Inflammatory macrophage (primary cell): ENCODE measurements around the gene ANKRD40.

Experiments used
- DNase-seq, 2 donors: peaks; one replicate each; pipeline ENCODE4 v3.0.0-alpha.2; 2020 to 2022

Gene ANKRD40

GRCh38 chr17:50668025-50668837 is 39.5 kb downstream of the ANKRD40 start:
- DNase-seq = no peak

DNA sequence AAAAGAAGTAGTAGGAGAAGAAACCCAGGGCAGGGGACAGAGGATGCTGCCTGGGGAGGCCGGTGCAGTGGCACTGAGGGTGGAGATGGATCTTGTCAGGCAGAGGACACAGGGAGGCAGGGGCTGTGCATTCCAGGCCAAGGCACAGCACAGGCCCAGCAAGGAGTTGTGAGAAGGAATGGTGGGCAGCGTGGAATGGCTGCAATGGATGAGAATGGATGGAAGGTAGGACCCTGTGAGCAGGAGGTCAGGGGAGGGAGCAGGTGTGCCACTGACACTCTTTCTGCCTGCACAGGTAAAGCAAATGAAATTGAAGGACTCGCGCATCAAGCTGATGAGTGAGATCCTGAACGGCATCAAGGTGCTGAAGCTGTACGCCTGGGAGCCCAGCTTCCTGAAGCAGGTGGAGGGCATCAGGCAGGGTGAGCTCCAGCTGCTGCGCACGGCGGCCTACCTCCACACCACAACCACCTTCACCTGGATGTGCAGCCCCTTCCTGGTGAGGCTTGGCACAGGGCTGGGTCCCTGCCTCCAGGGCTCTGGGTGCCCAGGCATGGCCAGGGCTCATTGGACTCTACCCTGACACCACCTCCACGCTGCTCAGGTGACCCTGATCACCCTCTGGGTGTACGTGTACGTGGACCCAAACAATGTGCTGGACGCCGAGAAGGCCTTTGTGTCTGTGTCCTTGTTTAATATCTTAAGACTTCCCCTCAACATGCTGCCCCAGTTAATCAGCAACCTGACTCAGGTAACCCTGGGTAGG is 40.3 kb downstream of the ANKRD40 start:
- DNase-seq = no peak

- DNase-seq = no peak
Measured at GRCh38 chr17:50666316-50666715, 41.4 kb downstream of the ANKRD40 start.

DNA sequence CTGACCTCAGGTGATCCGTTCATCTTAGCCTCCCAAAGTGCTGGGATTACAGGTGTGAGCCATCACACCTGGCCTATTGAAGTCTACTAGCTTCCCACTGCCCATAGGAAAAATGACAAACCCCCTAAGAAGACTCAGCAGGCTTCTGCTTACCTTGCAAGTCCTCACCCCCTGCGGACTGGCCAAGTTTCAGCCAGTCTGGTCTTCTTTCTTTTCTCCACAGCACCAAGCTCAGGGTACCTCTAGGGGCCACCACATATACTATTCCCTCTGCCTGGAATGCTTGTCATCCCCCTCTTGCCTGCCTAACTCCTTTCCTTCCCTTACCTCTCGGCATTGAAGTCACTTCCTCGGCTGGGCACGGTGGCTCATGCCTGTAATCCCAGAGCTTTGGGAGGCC is 41.9 kb downstream of the ANKRD40 start:
- DNase-seq = no peak

- no peak for DNase-seq
Measured at GRCh38 chr17:50664788-50665458, 42.8 kb downstream of the ANKRD40 start.

DNA sequence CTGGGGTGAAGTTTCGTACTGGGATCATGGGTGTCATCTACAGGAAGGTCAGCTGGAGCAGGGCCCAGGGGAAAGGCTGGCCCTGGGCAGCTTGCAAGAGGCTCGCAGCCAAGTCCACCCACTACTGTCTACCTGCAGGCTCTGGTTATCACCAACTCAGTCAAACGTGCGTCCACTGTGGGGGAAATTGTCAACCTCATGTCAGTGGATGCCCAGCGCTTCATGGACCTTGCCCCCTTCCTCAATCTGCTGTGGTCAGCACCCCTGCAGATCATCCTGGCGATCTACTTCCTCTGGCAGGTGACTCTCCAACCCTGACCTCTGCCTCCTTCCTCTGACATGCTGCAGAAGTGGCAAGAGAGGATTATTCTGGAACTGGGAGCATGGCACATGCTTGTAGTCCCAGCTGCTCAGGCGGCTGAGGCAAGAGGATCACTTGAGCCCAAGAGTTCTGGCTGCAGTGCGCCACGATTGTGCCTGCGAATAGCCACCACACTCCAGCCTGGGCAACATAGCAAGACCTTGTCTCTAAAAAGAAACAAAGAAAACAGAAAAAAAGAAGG is 43.8 kb downstream of the ANKRD40 start:
- no peak for DNase-seq

- DNase-seq = no peak
Measured at GRCh38 chr17:50662632-50663225, 45.0 kb downstream of the ANKRD40 start.

DNA sequence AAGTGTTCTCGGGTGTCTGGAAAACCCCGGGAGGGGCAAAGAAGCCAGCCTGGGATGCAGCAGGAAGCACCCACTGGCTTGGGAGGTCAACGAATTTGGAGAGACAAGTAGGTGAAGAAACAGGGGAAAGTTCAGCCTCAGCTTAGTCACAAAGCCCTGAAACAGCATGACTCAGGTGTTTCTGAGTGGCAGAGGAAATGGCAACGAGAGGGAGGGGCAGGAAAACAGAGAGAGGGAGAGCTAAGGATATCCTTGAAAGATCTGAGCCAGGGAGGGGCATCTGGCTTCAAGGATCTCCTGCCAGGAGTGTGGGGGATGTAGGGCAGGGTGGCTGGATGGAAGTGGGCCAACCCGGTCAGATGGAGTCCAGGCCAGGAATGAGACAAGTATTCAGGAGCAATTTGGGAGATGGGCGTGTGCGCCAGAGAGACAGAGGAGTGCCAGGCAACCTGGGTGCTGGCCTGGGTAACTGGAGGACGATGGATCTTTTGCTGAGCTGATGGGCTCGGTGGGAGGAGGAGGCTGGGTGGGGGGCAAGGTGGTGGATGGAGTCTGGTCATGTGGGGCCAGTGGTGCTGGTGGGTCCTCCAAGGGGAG is 45.8 kb downstream of the ANKRD40 start:
- peak; percentile 36 to 67 for DNase-seq

DNA sequence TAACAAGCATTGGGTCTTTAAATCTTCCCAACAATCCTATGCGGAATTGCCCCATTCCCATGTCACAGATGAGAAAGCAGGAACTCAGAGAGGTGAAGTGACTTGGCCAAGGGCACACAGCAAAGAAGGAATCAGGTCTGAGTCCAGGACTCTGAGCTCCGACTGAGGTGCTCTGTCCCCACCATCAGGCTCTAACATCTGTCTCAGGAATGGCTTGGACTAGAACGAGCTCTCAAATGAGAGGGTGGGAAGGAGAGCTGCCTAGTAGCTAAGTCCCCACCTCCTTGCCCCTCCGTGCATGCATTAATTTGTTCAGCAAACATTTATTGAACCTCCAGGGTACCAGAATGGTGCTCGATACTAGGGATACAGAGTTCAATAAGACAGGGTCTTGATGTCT is 46.4 kb downstream of the ANKRD40 start:
- no peak for DNase-seq

GRCh38 chr17:50660887-50661345 is 46.8 kb downstream of the ANKRD40 start:
- DNase-seq = peak; percentile 13 to 39

GRCh38 chr17:50660042-50660886 is 47.5 kb downstream of the ANKRD40 start:
- peak; percentile 47 to 51 for DNase-seq

GRCh38 chr17:50659179-50659578 is 48.5 kb downstream of the ANKRD40 start:
- no peak for DNase-seq

DNA sequence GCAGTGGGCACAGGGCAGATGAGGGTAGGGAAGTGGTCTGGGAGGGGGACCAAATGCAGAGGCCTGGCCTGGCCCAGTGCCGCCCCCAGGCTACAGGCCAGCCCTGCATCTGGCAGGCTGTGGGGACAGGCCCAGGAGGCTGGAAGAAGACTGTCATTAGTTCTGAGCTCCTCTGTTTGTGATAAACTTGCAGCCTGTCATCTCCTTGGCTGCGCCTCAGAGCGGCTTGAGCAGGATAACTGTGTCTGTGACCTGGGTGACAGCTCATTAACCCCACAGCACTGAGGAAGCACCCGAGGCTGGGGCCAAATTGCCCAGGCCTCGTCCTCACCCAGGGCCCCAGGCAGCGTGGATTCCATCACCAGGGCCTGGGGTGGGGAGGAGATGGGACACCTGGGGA is 49.1 kb downstream of the ANKRD40 start:
- no peak for DNase-seq

GRCh38 chr17:50657627-50658026 is 50.1 kb downstream of the ANKRD40 start:
- no peak for DNase-seq

DNA sequence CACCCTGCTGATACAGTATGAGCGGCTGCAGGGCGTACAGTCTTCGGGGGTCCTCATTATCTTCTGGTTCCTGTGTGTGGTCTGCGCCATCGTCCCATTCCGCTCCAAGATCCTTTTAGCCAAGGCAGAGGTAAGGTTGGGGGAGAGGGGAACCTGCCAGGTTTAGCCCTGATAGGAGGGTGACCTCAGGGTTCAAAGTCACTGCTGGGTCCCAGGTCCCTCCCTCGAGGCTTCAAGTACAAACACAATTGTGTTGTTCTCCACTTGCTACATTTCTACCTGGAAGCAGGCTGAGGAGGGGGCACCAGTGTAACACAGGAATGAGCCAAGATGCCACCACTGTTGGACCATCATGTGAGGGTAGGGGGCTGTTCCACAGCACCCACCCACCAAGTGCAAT is 50.7 kb downstream of the ANKRD40 start:
- DNase-seq = no peak

DNA sequence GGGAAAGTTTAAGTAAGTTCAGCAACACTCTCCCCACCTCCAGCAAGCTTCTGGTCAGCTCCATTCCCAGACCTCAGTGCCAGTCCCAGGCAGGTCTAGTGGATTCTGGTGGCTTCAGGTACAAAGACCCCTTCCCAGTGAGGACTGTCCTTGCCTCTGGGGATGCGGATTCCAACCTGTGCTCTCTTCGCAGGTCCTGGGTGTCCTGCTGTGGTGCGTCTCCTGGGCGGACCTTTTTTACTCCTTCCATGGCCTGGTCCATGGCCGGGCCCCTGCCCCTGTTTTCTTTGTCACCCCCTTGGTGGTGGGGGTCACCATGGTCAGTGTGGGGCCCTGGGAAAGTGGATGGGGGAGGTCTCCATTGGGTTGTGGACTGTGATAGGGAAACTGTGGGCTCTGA is 51.2 kb downstream of the ANKRD40 start:
- no peak for DNase-seq

GRCh38 chr17:50653738-50654137 is 54.0 kb downstream of the ANKRD40 start:
- DNase-seq = no peak

DNA sequence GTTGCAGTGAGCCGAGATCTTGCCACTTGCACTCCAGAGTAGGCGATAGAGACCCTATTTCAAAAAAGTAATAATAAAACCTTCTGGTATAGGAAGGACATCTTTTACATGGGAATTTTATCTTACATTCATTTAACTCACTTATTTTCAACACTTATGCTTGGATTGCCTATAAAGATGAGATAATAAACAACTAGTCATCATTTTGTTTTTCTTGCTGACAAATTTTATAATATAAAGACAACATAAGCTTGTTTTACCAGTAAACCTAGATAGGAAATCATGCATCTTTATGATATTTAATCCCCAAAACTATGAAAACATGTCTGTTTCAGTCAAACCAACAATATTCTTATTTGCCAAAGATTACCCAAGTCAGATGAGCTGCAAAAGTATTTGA is 56.1 kb downstream of the ANKRD40 start:
- DNase-seq = no peak

DNA sequence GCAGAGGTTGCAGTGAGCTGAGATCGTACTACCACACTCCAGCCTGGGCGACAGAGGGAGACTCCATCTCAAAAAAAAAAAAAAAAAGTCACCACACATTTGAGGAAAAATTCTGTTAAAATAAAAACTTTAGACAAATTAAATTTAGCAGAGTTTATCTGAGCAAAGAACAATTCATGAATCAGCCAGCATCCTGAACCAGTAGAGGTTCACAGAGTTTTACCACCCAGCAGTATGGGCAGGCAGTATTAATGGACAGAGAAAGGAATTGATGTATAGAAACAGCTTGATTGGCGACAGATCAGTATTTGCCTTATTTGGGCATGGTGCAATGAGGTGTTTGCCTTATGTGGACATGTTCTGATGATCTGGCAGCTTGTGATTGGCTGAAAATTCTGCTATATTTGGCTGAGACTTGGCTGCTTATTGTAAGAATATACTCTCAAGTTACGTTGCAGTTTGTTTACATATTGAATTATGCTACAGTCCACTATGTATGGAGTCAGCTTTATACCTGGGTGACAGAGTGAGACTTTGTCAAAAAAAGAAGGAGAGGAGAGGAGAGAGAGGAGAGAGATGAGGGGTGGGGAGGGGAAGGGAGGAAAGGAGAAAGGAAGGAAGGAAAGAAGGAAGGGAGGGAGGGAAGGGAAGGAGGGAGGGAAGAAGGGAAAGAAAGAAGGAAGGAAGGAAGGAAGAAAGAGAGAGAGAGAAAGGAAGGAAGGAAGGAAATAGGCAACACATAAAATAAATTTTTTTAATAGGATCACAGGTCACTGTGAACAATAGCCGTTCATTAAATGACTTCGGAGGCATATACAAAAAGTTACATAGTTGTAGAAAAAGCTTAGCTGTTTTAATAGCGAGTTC is 58.4 kb downstream of the ANKRD40 start:
- no peak for DNase-seq

GRCh38 chr17:50647187-50647586 is 60.5 kb downstream of the ANKRD40 start:
- DNase-seq = no peak
